ENCODE data around the gene FXYD2.

DNA sequence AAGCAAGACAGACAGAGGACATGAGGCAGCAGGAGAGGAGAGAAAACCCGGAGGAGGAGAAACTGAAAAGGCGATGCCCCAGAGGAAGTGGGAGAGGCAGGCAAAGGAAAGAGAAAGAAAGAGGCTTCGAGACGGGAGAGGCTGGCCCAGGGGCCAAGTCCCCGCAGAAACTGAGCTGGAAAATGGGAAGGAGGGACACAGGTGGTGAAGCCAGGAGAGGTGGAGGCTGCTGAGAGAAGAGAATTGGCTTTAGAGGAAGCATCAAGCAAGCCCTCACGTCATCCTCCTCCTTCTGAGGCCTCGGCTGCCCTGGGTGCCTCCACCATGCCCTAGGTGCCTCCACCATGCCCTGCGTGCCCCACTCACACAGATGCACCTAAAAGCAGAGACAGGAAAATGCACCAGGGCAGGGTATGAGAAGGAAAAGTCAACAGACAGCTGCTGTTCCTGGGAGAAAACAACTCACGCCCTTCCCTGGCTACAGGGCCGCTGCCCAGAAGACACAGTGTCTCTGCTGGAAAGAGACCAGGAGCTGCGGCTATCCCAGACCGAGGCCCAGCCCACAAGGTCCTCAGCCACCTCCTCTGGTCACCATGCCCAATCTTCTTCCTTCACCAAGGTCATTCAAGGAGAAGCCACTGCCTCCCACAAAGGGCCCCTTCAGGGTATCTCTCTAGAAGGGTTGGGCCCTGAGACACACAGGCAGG lies 37.6 kb upstream of the FXYD2 start:
- TF ChIP-seq ZBTB7A (IDR thresholded peaks at IDR 0.05; ENCODE audit: low read depth), result no peak
- TF ChIP-seq RAD21 (IDR thresholded peaks at IDR 0.05; ENCODE audit: low read depth), result no peak
- TF ChIP-seq, protein P1, sequence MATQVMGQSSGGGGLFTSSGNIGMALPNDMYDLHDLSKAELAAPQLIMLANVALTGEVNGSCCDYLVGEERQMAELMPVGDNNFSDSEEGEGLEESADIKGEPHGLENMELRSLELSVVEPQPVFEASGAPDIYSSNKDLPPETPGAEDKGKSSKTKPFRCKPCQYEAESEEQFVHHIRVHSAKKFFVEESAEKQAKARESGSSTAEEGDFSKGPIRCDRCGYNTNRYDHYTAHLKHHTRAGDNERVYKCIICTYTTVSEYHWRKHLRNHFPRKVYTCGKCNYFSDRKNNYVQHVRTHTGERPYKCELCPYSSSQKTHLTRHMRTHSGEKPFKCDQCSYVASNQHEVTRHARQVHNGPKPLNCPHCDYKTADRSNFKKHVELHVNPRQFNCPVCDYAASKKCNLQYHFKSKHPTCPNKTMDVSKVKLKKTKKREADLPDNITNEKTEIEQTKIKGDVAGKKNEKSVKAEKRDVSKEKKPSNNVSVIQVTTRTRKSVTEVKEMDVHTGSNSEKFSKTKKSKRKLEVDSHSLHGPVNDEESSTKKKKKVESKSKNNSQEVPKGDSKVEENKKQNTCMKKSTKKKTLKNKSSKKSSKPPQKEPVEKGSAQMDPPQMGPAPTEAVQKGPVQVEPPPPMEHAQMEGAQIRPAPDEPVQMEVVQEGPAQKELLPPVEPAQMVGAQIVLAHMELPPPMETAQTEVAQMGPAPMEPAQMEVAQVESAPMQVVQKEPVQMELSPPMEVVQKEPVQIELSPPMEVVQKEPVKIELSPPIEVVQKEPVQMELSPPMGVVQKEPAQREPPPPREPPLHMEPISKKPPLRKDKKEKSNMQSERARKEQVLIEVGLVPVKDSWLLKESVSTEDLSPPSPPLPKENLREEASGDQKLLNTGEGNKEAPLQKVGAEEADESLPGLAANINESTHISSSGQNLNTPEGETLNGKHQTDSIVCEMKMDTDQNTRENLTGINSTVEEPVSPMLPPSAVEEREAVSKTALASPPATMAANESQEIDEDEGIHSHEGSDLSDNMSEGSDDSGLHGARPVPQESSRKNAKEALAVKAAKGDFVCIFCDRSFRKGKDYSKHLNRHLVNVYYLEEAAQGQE (IDR thresholded peaks at IDR 0.05; ENCODE audit: low read depth), result no peak
- TF ChIP-seq TCF12 (IDR thresholded peaks at IDR 0.05; ENCODE audit: low read depth), result no peak
- no peak for TF ChIP-seq CEBPB (IDR thresholded peaks at IDR 0.05)
- TF ChIP-seq EP300 (IDR thresholded peaks at IDR 0.05; ENCODE audit: borderline replicate concordance), result no peak
- no peak for TF ChIP-seq EGR1 (IDR thresholded peaks at IDR 0.05)
- no peak for TF ChIP-seq TAF1 (IDR thresholded peaks at IDR 0.05; ENCODE audit: low read depth)
- no peak for TF ChIP-seq CREB1 (IDR thresholded peaks at IDR 0.05; ENCODE audit: low read depth)
- no peak for TF ChIP-seq FOXM1 (IDR thresholded peaks at IDR 0.05; ENCODE audit: borderline replicate concordance, low read depth)
- TF ChIP-seq, protein P2, sequence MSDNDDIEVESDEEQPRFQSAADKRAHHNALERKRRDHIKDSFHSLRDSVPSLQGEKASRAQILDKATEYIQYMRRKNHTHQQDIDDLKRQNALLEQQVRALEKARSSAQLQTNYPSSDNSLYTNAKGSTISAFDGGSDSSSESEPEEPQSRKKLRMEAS (IDR thresholded peaks at IDR 0.05), result no peak
- TF ChIP-seq YY1 (IDR thresholded peaks at IDR 0.05; ENCODE audit: low read depth), result no peak
- TF ChIP-seq TEAD4 (IDR thresholded peaks at IDR 0.05), result no peak
